ENCODE results near the gene ULK3. TPM values are rescaled to one million over a fixed set of nuclear protein-coding genes. Genes with fewer than 3 reads are reported as not detected.

Gene ULK3
- total and polyA plus RNA-seq, 2 donors (not counting 1 experiment from before 2014, with no cell fraction given): 51.1 to 108 TPM

DNA sequence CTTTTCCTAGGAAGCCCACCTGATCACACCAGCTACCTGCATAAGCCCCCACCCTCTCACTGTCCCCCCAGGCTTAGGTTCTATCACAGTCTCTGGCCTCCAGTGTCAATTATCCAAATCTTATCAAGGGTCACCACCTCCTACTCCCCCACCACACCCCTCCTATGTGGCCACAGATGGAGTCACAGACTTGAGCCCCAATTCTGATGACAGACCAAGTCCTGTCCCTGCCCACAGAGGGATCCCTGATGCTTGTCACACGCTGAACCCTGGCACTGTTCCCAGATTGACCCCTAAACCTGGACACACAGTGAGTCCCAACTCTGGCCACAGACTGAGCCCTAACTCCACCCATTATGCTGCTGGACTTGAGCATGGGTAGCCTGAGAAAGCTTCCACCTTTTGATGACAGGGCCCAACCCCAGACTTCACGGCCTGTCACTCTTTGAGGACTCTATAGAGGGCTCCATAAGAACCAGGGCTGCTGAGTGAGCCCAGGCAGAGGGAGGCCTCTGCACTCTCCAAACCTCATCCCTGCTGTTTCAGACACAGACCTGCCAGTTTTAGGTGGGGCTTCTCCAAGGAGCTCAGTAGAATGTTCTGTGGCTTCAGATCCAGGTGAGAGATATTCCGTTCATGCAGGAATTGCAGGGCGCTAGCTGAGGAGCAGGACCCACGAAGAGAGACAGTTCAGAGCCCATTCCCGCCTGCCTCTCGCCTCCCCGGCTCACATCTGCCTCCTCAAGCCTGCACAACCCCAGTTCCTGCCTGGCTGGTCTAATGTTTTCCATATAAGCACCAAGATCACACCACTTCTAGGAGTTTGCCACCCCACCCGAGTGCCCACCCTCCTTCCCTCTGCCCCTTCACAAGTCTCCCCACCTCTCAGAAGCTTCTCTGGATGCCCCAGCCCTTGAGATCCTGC is 1.8 kb downstream of the ULK3 start:
- Histone ChIP-seq H3K79me2 (ENCODE audit: control insufficient read depth, insufficient read depth, low read length) (peaks cover 7% of the 10 kb centered on the region), H3K27me3 (replicated peaks in 1 of 4; ENCODE audit: control extremely low read depth in 1 of 4, control insufficient read depth in 3 of 4, insufficient read depth in 4 of 4, low read length in 3 of 4) (no peaks in the 10 kb centered on the region), H3K27ac (ENCODE audit: low read length in 2 of 2) (no peak overlapping the region), H3K4me2 (replicated peaks; ENCODE audit: low read depth, low read length, poor library complexity, severe bottlenecking) (no peak overlapping the region), H3K9me3 (ENCODE audit: control extremely low read depth in 1 of 3, control insufficient read depth in 2 of 3, insufficient read depth in 1 of 3, low read length in 2 of 3) (no peaks in the 10 kb centered on the region), H3K36me3 (replicated peaks in 1 of 2; ENCODE audit: control extremely low read depth in 1 of 2, control insufficient read depth in 1 of 2, extremely low read depth in 1 of 2, insufficient read depth in 2 of 2, low read length in 1 of 2) (peaks cover 0 to 17% of the 10 kb centered on the region in 2 experiments), H2AFZ (ENCODE audit: insufficient read depth, low read depth, low read length, poor library complexity, severe bottlenecking) (no peak overlapping the region), H3K9ac (ENCODE audit: low read length) (no peak overlapping the region), H4K20me1 (ENCODE audit: control insufficient read depth, insufficient read depth, low read length, poor library complexity, severe bottlenecking) (no peaks in the 10 kb centered on the region), H3K4me1 (ENCODE audit: control insufficient read depth in 2 of 2, insufficient read depth in 2 of 2, low read length in 2 of 2) (peaks cover 26 to 40% of the 10 kb centered on the region in 2 donors), H3K4me3 (ENCODE audit: control extremely low read depth in 1 of 5, extremely low read depth in 1 of 5, insufficient read depth in 1 of 5, low read depth in 2 of 5, low read length in 4 of 5) (no peak overlapping the region)
- peak overlapping the region; percentile 91 for H3K4me3 Mint-ChIP-seq
- 91% methylated on average over 9 of the region's 9 CpGs for WGBS (ENCODE audit: insufficient coverage)
- ATAC-seq (ENCODE audit: low read depth): no peak
- TF ChIP-seq, protein P1, sequence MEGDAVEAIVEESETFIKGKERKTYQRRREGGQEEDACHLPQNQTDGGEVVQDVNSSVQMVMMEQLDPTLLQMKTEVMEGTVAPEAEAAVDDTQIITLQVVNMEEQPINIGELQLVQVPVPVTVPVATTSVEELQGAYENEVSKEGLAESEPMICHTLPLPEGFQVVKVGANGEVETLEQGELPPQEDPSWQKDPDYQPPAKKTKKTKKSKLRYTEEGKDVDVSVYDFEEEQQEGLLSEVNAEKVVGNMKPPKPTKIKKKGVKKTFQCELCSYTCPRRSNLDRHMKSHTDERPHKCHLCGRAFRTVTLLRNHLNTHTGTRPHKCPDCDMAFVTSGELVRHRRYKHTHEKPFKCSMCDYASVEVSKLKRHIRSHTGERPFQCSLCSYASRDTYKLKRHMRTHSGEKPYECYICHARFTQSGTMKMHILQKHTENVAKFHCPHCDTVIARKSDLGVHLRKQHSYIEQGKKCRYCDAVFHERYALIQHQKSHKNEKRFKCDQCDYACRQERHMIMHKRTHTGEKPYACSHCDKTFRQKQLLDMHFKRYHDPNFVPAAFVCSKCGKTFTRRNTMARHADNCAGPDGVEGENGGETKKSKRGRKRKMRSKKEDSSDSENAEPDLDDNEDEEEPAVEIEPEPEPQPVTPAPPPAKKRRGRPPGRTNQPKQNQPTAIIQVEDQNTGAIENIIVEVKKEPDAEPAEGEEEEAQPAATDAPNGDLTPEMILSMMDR (IDR thresholded peaks at IDR 0.05): no peak
- no peak for TF ChIP-seq EZH2 (IDR thresholded peaks at IDR 0.05; ENCODE audit: borderline replicate concordance, insufficient read depth, low read depth, low read length, poor library complexity, severe bottlenecking)
- no peaks in the 10 kb centered on the region for H3K9me3 Mint-ChIP-seq (ENCODE audit: insufficient read depth)
- no peak for DNase-seq
- ChIA-PET CTCF (interaction anchor here (0.6 to 10.2 kb wide), 9 partner anchors 20 to 231 kb away, joined by 3 to 98 read pairs (median 3); partner anchors contain the start of gene SCAMP2), POLR2A (interaction anchor here (0.6 to 1.1 kb wide), 2 partner anchors 49 to 300 kb away, joined by 3 read pairs; partner anchors contain the start of gene MPI)
- H3K27ac Mint-ChIP-seq: peak overlapping the region; percentile 41
- intact Hi-C loops (cut with micrococcal nuclease): loop anchor here (5.0 kb wide), 1 partner anchor 54 kb away; no protein-coding TSS in a partner anchor
- H3K4me1 Mint-ChIP-seq: peaks cover 37% of the 10 kb centered on the region
- H3K27me3 Mint-ChIP-seq: no peaks in the 10 kb centered on the region
